Adipocyte (in vitro differentiated cells): Measurements from ENCODE around the gene IFI27L1.

Experiments
- DNase-seq: peaks from one replicate; pipeline ENCODE4 v3.0.0-alpha.2; 2015; ENCODE audit warnings: low read depth
- H3K27me3 ChIP-seq: replicated peaks from 2 replicates; pipeline ENCODE4 v1.7.0; 2013; ENCODE audit warnings: mild to moderate bottlenecking, low read length, moderate library complexity; ENCODE audit not compliant: control insufficient read depth, insufficient read depth
- H3K36me3 ChIP-seq: 2 replicates; pipeline ENCODE4 v1.7.0; 2013; ENCODE audit warnings: low read length, mild to moderate bottlenecking, moderate library complexity; ENCODE audit not compliant: control insufficient read depth, insufficient read depth, severe bottlenecking
- H3K4me1 ChIP-seq: 2 replicates; pipeline ENCODE4 v1.7.0; 2013; ENCODE audit warnings: mild to moderate bottlenecking, low read length, moderate library complexity; ENCODE audit not compliant: control insufficient read depth, insufficient read depth
- H3K4me3 ChIP-seq: 2 replicates; pipeline ENCODE4 v1.7.0; 2013; ENCODE audit warnings: mild to moderate bottlenecking, low read length, moderate library complexity
- H3K9ac ChIP-seq: 2 replicates; pipeline ENCODE4 v1.7.0; 2013; ENCODE audit warnings: mild to moderate bottlenecking, low read length, moderate library complexity
- H3K9me3 ChIP-seq: 2 replicates; pipeline ENCODE4 v1.7.0; 2013; ENCODE audit warnings: mild to moderate bottlenecking, low read length, moderate library complexity; ENCODE audit not compliant: control insufficient read depth

Gene IFI27L1

DNA sequence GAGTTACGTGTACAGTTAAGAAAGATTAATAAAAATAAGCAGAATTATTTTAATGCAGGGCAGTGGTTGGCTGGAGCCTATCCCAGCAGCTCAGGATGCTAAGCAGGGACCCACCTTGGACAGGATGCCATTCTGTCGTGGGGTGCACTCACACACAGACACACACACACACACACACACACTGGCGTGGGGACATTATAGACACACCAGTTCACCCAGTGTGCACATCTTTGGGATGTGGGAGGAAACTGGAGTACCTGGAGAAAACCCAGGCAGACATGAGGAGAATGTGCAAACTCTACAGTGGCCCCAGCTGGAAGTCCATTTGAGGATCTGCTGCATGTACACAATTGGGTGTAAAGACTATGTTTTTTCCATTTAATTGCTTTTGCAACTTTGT lies 61.1 kb downstream of the IFI27L1 start:
- Histone ChIP-seq H3K27me3 (peaks cover 25% of the 10 kb centered on the region), H3K9ac (no peak overlapping the region), H3K4me1 (no peaks in the 10 kb centered on the region), H3K36me3 (no peaks in the 10 kb centered on the region), H3K9me3 (no peaks in the 10 kb centered on the region), H3K4me3 (no peak overlapping the region)
- DNase-seq: no peak

DNA sequence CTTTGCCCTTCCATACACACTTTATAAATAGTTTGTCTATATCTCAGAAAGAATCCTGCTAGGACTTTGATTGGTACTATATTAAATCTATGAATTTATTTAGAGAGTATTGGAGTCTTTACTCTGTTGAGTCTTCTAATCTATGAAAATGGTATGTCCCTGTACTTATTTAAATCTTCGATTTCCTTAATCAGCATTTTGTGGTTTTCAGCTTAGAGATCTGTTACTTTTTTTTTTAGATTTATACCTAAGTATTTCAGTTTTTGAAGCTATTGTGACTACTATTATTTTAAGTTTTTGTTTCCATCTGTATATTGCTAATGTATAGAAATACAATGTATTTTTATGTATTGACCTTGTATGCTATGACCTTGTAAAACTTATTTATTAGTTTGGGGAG lies 61.7 kb downstream of the IFI27L1 start:
- DNase-seq: no peak
- no peaks in the 10 kb centered on the region for H3K36me3 ChIP-seq
- H3K9me3 ChIP-seq: no peaks in the 10 kb centered on the region
- no peak overlapping the region for H3K9ac ChIP-seq
- peaks cover 23% of the 10 kb centered on the region for H3K27me3 ChIP-seq
- no peaks in the 10 kb centered on the region for H3K4me1 ChIP-seq
- no peak overlapping the region for H3K4me3 ChIP-seq

DNA sequence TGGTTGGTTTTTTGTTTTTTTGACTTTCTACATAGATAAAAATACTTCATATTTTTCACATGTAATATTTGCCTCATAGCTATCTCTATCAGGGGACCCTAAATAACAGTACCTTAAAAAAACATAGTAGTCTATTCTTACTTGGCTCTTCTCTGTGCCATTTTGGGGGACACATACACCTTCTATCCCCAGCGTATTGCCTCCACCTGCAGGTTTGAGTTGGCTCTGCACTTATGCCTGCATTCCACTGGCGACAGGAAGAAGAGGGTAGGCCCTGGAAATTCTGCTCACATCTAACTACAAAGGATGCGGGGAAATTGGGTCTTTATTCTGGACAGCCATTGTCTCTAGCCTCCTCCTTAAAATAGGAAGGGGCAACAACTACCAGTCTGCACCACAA lies 62.1 kb downstream of the IFI27L1 start:
- peaks cover 19% of the 10 kb centered on the region for H3K27me3 ChIP-seq
- DNase-seq: no peak
- H3K9me3 ChIP-seq: no peaks in the 10 kb centered on the region
- no peaks in the 10 kb centered on the region for H3K4me1 ChIP-seq
- no peaks in the 10 kb centered on the region for H3K36me3 ChIP-seq
- no peak overlapping the region for H3K9ac ChIP-seq
- no peak overlapping the region for H3K4me3 ChIP-seq

DNA sequence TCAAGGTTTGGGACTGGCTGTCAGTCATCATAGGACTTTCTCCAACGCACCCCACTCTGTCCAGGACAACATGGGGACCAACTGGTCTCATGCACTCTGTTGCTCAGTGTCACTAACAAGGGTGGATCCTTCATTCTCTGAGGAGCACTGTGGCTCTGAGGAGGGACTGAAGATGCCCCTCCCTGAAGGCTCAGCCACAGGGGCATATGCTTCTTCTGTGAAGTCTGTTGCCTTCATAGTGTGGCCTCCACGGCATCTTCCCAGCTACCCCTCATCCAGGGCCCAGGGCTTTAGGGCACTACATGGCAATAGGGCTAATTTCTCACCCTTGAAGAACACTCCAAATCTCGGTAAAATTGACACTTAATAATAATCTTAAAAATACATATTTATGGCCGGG lies 62.6 kb downstream of the IFI27L1 start:
- H3K4me3 ChIP-seq: no peak overlapping the region
- H3K36me3 ChIP-seq: no peaks in the 10 kb centered on the region
- no peaks in the 10 kb centered on the region for H3K9me3 ChIP-seq
- H3K9ac ChIP-seq: no peak overlapping the region
- H3K4me1 ChIP-seq: no peaks in the 10 kb centered on the region
- DNase-seq: no peak
- H3K27me3 ChIP-seq: peaks cover 15% of the 10 kb centered on the region

DNA sequence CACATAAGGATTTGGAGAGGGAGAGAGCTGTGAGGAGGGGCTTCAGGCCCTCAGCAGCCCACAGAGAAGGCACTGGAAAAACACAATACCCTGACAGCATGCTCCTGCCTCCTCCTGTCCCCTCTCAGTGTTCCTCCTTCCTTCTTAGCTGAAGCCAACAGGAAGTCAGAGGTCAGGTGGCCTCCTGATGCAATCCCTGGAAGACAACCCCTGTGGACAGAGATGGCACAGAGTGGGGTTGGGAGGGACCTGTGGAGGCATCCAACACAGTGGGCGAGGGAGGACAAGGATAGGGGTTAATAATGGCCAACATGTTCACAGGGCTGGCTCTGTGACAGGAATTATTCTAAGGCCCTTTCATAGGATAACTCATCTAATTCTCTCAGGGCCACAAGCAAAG lies 63.7 kb downstream of the IFI27L1 start:
- no peak overlapping the region for H3K4me3 ChIP-seq
- no peak for DNase-seq
- H3K4me1 ChIP-seq: no peaks in the 10 kb centered on the region
- H3K9me3 ChIP-seq: no peaks in the 10 kb centered on the region
- no peaks in the 10 kb centered on the region for H3K36me3 ChIP-seq
- peaks cover 6% of the 10 kb centered on the region for H3K27me3 ChIP-seq
- no peak overlapping the region for H3K9ac ChIP-seq

DNA sequence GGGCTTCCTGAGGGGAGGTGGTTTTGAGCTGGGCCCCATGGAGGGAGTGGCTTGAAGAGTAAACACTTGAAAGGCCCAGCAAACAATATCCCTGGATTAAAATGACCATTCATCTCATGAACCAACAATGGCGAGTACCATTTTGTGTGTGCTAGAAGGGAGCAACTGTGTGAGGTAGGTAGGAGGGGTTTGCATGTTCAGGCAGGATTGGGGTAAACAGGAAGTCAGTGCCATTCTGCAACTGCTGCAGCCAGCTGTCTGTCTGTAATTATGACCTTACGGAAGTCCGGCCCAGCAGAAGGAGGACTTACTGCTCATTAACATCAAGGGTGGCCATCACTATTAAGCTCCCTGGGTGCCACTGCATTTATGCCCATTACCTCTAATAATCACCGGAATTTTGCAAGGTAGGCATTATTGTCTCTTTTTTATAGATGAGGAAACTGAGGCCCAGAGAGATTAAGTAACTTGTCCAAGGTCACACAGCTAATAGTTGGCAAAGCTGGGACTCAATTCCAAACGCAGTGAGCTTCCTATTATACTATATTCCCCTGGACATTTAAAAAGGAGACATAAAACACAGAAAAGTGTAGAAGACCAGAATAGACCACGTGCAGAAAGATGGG lies 64.9 kb downstream of the IFI27L1 start:
- Histone ChIP-seq H3K9ac (no peak overlapping the region), H3K27me3 (no peaks in the 10 kb centered on the region), H3K9me3 (no peaks in the 10 kb centered on the region), H3K36me3 (no peaks in the 10 kb centered on the region), H3K4me1 (no peaks in the 10 kb centered on the region), H3K4me3 (no peak overlapping the region)
- DNase-seq: no peak
